AML-193 (cell line): ENCODE measurements around the gene ARFGAP3.

Source experiments
- DNase-seq, 2 experiments: peaks; one replicate each; lab custom pipeline; 2025; lab: John Stamatoyannopoulos, UW

Gene ARFGAP3

GRCh38 chr22:42820045-42820763, 36.9 kb downstream of the ARFGAP3 start:
- peak; percentile 14 to 21 for DNase-seq

- no peak for DNase-seq
These were observed 37.5 kb downstream of the ARFGAP3 start for GRCh38 chr22:42819412-42820044.

DNA sequence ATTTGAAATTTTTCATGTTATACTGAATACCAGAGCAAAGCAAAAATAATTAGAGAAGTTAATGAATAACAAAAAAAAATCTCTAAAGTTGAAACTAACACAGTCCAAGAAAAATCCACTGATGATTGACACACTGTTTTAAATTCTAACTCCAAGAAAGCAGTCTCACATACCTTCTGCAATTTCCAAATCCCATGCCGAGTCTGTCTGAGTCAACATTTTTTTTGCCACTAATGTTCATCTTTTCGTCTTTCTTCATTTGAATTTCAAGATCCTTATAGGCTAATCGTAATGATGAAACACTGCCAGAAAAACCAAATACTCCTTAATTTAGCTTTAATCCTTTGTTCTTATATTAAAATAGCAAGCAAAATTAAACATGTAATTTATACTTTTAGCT, 39.5 kb downstream of the ARFGAP3 start:
- no peak for DNase-seq

GRCh38 chr22:42816336-42816735, 40.7 kb downstream of the ARFGAP3 start:
- no peak for DNase-seq

DNA sequence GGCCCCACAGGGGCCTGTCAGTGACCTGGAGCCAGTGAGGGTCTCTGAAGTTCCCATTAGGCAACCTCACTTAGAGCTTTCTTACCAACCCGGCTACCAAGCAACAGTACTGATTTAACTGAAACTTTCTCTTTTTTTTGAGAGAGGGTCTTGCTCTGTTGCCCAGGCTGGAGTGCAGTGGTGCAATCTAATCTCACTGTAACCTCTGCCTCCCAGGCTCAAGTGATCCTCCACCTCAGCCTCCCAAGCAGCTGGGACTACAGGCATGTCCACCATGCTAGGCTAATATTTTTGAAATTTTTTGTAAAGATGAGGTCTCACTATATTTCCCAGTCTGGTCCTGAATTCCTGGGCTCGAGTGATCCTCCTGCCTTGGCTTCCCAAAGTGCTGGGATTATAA, 42.5 kb downstream of the ARFGAP3 start:
- DNase-seq = no peak

GRCh38 chr22:42814215-42814614, 42.9 kb downstream of the ARFGAP3 start:
- no peak for DNase-seq

GRCh38 chr22:42813501-42813900, 43.6 kb downstream of the ARFGAP3 start:
- no peak for DNase-seq

GRCh38 chr22:42811459-42811858, 45.6 kb downstream of the ARFGAP3 start:
- DNase-seq = no peak

- no peak for DNase-seq
These were observed 48.6 kb downstream of the ARFGAP3 start for GRCh38 chr22:42808521-42808920.

DNA sequence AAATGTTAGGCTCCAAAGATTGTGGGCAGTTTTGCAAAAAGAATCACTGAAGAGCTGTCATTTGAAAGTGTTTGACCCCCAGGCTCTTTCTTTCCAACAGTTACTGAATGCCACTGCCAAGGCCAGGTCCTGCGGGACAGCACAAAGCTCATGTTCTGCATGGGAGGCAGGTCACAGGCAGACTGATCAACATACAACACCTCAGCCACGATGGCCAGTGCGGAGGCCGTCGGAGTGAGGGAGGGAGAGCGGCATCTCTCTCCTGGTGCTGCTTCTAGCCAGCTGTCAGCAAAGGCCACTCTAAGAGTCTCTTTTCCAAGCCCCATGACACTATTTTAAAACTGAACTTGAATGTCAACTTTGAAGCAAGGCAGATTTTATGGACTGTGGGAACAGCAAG, 49.9 kb downstream of the ARFGAP3 start:
- DNase-seq = no peak

- no peak for DNase-seq
These were observed 50.9 kb downstream of the ARFGAP3 start for GRCh38 chr22:42805998-42806830.

GRCh38 chr22:42805016-42805997, 51.8 kb downstream of the ARFGAP3 start:
- no peak for DNase-seq

- DNase-seq = no peak
These were observed 53.7 kb downstream of the ARFGAP3 start for GRCh38 chr22:42803389-42803788.

GRCh38 chr22:42801252-42802080, 55.6 kb downstream of the ARFGAP3 start:
- no peak for DNase-seq

DNA sequence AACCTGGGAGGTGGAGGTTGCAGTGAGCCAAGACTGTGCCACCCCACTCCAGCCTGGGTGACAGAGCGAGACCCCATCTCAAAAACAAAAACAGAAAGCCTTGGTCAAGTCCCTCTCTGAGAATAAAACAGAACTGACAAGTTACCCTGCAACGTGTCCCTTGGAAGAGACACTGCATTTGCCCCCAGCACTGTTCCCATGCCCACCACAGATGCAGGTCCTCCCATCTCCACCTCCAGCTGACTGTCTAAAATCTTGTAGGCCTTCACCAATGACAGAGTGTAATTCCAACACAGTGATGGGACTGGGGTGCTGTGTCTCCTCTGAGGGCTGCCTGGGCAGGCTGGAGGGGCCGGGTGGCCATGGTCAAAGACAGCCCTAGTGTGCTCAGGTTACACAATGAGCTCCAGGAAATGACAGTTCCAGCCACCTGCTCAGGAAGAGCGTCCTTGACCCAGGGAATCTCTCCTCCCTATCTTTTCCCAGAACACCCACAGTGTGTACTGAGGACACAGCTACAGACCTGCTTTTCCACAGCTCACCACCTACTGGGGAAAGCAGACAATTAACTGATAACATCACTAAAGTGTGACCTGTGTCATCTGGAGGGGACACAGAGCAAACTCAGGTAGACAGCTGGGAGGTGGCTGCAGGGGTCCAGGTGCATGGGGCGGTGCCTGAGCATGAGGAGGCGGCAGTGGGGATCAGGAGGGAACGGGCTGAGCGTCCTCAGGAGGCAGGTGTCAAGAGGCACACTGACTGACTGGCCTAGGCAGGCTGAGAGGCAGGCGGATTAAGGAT, 56.4 kb downstream of the ARFGAP3 start:
- no peak for DNase-seq

DNA sequence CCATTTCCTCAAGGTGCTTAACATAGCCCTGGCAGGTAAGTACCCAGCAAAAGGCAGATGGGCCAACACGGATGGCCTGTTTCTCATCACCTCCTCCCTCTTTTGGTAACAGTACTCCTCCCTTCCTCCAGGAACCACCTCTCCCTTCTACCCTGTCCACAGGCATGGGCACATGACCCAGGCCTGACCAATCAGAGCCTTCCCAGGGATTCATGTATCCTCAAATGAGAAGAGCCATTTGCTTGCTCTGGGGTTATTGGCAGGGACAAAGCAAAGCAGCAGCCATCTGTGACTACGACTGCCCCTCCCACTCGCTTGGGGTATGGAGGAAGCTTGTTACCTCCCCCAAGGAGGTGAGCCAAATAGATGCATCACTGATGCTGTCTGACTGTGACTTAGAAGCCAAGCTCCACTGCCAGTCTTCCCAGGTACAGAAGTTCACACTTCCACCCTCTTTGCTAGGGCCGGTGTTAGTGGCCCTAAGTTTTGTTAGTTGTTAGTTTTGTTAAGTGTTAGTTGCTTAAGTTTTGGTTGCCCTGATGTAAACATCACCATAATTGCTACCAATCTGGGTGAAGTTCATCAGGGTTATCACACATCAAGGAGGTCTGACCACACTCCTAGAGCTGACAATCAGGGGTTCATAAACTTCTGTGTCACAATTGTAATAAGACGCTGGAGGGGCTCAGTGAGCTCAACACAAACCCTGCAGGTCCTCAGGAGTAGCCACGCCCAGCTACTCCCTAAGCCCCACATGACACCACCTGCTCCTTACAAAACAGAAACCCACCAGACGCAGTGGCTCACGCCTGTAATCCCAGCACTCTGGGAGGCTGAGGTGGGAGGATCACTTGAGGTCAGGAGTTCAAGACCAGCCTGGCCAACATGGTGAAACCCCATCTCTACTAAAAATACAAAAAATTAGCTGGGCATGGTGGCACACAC, 57.3 kb downstream of the ARFGAP3 start:
- DNase-seq = no peak

DNA sequence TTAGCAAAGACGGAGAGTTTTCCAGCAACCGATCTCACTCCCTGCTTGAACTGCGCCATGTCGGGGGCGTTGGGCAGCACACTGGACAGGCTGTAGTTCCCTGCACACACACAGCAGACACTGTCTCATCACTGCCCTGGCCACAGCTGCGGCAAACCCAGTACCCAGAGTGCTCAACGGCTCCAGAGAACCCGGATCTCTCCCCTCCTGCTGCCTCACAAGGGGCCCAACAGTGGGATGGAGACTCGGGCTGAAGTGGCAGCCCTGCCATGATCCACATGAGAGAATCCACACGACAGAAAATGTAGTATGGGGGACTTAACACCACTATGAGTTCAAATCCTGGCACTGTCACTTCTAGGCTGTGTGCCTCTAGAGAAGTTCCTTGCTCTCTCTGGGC, 58.0 kb downstream of the ARFGAP3 start:
- DNase-seq = no peak

- no peak for DNase-seq
These were observed 60.1 kb downstream of the ARFGAP3 start for GRCh38 chr22:42797011-42797410.

DNA sequence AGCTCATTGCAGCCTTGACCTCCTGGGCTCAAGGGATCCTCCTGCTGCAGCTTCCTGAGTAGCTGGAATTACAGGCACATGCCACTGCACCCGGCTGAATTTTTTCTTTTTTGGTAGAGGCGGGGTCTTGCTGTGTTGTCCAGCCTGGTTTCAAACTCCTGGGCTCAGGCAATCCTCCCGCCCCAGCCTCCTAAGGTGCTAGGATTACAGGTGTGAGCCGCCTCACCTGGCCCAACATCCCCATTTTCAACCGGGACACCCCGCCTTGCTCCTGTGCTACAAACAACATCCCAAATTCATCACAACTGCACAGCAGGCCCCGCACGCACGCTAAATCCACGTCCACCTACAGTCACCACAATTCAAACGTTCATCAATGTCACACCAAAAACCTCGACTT, 61.0 kb downstream of the ARFGAP3 start:
- no peak for DNase-seq
